Skeletal muscle cell (primary cell): ENCODE measurements around the gene BTBD9.

Experiments
- DNase-seq: peaks from one replicate; pipeline ENCODE4 v3.0.0-alpha.2; 2010; ENCODE audit warnings: low read depth
- H3K4me3 ChIP-seq: 2 replicates; pipeline ENCODE4 v1.5.1; 2011; ENCODE audit warnings: low read depth, mild to moderate bottlenecking, control low read depth, low read length, moderate library complexity

BTBD9 gene

GRCh38 chr6:38180586-38180985, 459.1 kb downstream of the BTBD9 start:
- DNase-seq = no peak

GRCh38 chr6:38179794-38180430, 459.8 kb downstream of the BTBD9 start:
- DNase-seq = no peak

More at GRCh38 chr6:38180586-38180985, 459.1 kb downstream of the BTBD9 start:
- no peak overlapping the region for H3K4me3 ChIP-seq

GRCh38 chr6:38179300-38179699, 460.4 kb downstream of the BTBD9 start:
- no peak overlapping the region for H3K4me3 ChIP-seq
- no peak for DNase-seq

More at GRCh38 chr6:38179794-38180430, 459.8 kb downstream of the BTBD9 start:
- no peak overlapping the region for H3K4me3 ChIP-seq

- DNase-seq = no peak
- no peak overlapping the region for H3K4me3 ChIP-seq
Measured at GRCh38 chr6:38178584-38178886, 461.2 kb downstream of the BTBD9 start.

- no peak for DNase-seq
Measured at GRCh38 chr6:38177882-38178583, 461.7 kb downstream of the BTBD9 start.

GRCh38 chr6:38176797-38177751, 462.7 kb downstream of the BTBD9 start:
- H3K4me3 ChIP-seq = no peak overlapping the region
- peak; percentile 29 for DNase-seq

More at GRCh38 chr6:38177882-38178583, 461.7 kb downstream of the BTBD9 start:
- no peak overlapping the region for H3K4me3 ChIP-seq

GRCh38 chr6:38175786-38176185, 463.9 kb downstream of the BTBD9 start:
- no peak overlapping the region for H3K4me3 ChIP-seq
- no peak for DNase-seq

- no peak for DNase-seq
Measured at GRCh38 chr6:38174806-38175495, 464.8 kb downstream of the BTBD9 start.

GRCh38 chr6:38174315-38174714, 465.4 kb downstream of the BTBD9 start:
- H3K4me3 ChIP-seq = no peak overlapping the region
- no peak for DNase-seq

More at GRCh38 chr6:38174806-38175495, 464.8 kb downstream of the BTBD9 start:
- no peak overlapping the region for H3K4me3 ChIP-seq

GRCh38 chr6:38173909-38174308, 465.8 kb downstream of the BTBD9 start:
- DNase-seq = no peak
- no peak overlapping the region for H3K4me3 ChIP-seq

GRCh38 chr6:38172739-38173410, 466.9 kb downstream of the BTBD9 start:
- DNase-seq = no peak
- H3K4me3 ChIP-seq = no peak overlapping the region

- H3K4me3 ChIP-seq = no peak overlapping the region
- DNase-seq = no peak
Measured at GRCh38 chr6:38171997-38172738, 467.6 kb downstream of the BTBD9 start.

- no peak overlapping the region for H3K4me3 ChIP-seq
- DNase-seq = no peak
Measured at GRCh38 chr6:38170666-38171355, 468.9 kb downstream of the BTBD9 start.

- no peak overlapping the region for H3K4me3 ChIP-seq
- DNase-seq = no peak
Measured at GRCh38 chr6:38169977-38170526, 469.7 kb downstream of the BTBD9 start.

- no peak overlapping the region for H3K4me3 ChIP-seq
- DNase-seq = no peak
Measured at GRCh38 chr6:38169221-38169976, 470.3 kb downstream of the BTBD9 start.

- no peak overlapping the region for H3K4me3 ChIP-seq
Measured at GRCh38 chr6:38168699-38169098, 471.0 kb downstream of the BTBD9 start.

GRCh38 chr6:38168126-38168525, 471.6 kb downstream of the BTBD9 start:
- no peak overlapping the region for H3K4me3 ChIP-seq
- DNase-seq = no peak

More at GRCh38 chr6:38168699-38169098, 471.0 kb downstream of the BTBD9 start:
- DNase-seq = no peak
